GM13977 (cell line): Measurements from ENCODE around the gene GRPR.

Experiments used
- DNase-seq: peaks from one replicate; pipeline ENCODE4 v3.0.0; 2012; ENCODE audit warnings: low spot score
- CTCF ChIP-seq: IDR thresholded peaks from 2 replicates; pipeline ENCODE4 v1.5.1; 2012; ENCODE audit warnings: mild to moderate bottlenecking, control low read depth; ENCODE audit not compliant: insufficient read depth; ENCODE audit errors: extremely low read depth, missing control alignments
- in situ Hi-C: fragments of 300-500 bp; cut with MboI; formaldehyde crosslinking; loops from one replicate; pipeline ENCODE4 v1.12.0; 2022; ENCODE audit warnings: low sequenced_read_pairs, low pct_unique_long_range_greater_than_20kb, mixed read lengths, inconsistent platforms; ENCODE audit not compliant: unreplicated experiment

GRPR gene

GRCh38 chrX:16123222-16123786 lies at the start of gene GRPR:
Gene GRPR, plus strand, starts transcription at chrX:16123565. Its CDS starts 389 bp downstream, at chrX:16123954.
- peak; percentile 45 for DNase-seq
- in situ Hi-C loops, result no loop called here
- peak; percentile 81 for TF ChIP-seq CTCF

- TF ChIP-seq CTCF, result no peak
- in situ Hi-C loops, result no loop called here
- no peak for DNase-seq
Measured at GRCh38 chrX:16075087-16075486, 48.3 kb upstream of the GRPR start.

- in situ Hi-C loops, result no loop called here
- DNase-seq, result no peak
- no peak for TF ChIP-seq CTCF
Measured at GRCh38 chrX:16076834-16077233, 46.5 kb upstream of the GRPR start.

- in situ Hi-C loops, result no loop called here
- DNase-seq, result no peak
- no peak for TF ChIP-seq CTCF
Measured at GRCh38 chrX:16077811-16078210, 45.6 kb upstream of the GRPR start.

- no peak for DNase-seq
- TF ChIP-seq CTCF, result no peak
- in situ Hi-C loops, result no loop called here
Measured at GRCh38 chrX:16081357-16081756, 42.0 kb upstream of the GRPR start.

- in situ Hi-C loops, result no loop called here
- no peak for DNase-seq
- TF ChIP-seq CTCF, result no peak
Measured at GRCh38 chrX:16082470-16083085, 40.8 kb upstream of the GRPR start.

GRCh38 chrX:16087076-16087475 lies 36.3 kb upstream of the GRPR start:
- in situ Hi-C loops, result no loop called here
- DNase-seq, result no peak
- TF ChIP-seq CTCF, result no peak
